GOT3 (cell line): ENCODE data around the gene PPFIA1.

ENCODE experiments used
- DNase-seq: peaks from one replicate; lab custom pipeline; 2025; ENCODE audit warnings: mixed read lengths; lab: John Stamatoyannopoulos, UW

PPFIA1 gene

GRCh38 chr11:70270104-70270876, at the start of gene PPFIA1:
Gene PPFIA1 (plus strand): TSS chr11:70270690. CDS start chr11:70272173, 1,483 bp downstream.
- DNase-seq = peak; percentile 72

- no peak for DNase-seq
Observed at GRCh38 chr11:70220920-70221319, 49.6 kb upstream of the PPFIA1 start.

GRCh38 chr11:70225681-70226177, 44.8 kb upstream of the PPFIA1 start:
- no peak for DNase-seq

GRCh38 chr11:70226183-70226582, 44.3 kb upstream of the PPFIA1 start:
- no peak for DNase-seq

- no peak for DNase-seq
Observed at GRCh38 chr11:70226967-70227366, 43.5 kb upstream of the PPFIA1 start.

- DNase-seq = no peak
Observed at GRCh38 chr11:70229737-70230136, 40.8 kb upstream of the PPFIA1 start.

GRCh38 chr11:70230151-70230839, 40.2 kb upstream of the PPFIA1 start:
- DNase-seq = no peak

GRCh38 chr11:70230840-70231710, 39.4 kb upstream of the PPFIA1 start:
- no peak for DNase-seq

- DNase-seq = no peak
Observed at GRCh38 chr11:70233034-70233433, 37.5 kb upstream of the PPFIA1 start.

GRCh38 chr11:70233511-70233934, 37.0 kb upstream of the PPFIA1 start:
- peak; percentile 14 for DNase-seq

GRCh38 chr11:70233962-70234361, 36.5 kb upstream of the PPFIA1 start:
- no peak for DNase-seq

GRCh38 chr11:70240337-70240736, 30.2 kb upstream of the PPFIA1 start:
- DNase-seq = no peak

- DNase-seq = no peak
Observed at GRCh38 chr11:70241709-70242108, 28.8 kb upstream of the PPFIA1 start.

- DNase-seq = no peak
Observed at GRCh38 chr11:70242885-70243284, 27.6 kb upstream of the PPFIA1 start.

- peak; percentile 26 for DNase-seq
Observed at GRCh38 chr11:70243912-70244652, 26.4 kb upstream of the PPFIA1 start.

GRCh38 chr11:70244698-70245097, 25.8 kb upstream of the PPFIA1 start:
- DNase-seq = peak; percentile 16

GRCh38 chr11:70246196-70246595, 24.3 kb upstream of the PPFIA1 start:
- no peak for DNase-seq

GRCh38 chr11:70247042-70247709, 23.3 kb upstream of the PPFIA1 start:
- no peak for DNase-seq

- DNase-seq = no peak
Observed at GRCh38 chr11:70247710-70248072, 22.8 kb upstream of the PPFIA1 start.

- no peak for DNase-seq
Observed at GRCh38 chr11:70250876-70251658, 19.4 kb upstream of the PPFIA1 start.
